T47D (cell line): ENCODE data around the gene EIPR1.
"Not testable (repeated sequence)": the region's sequence is repeated elsewhere in the genome, so short reads cannot be mapped to it uniquely, and the experiment has no call there.

ENCODE experiments used
- DNase-seq, 2 experiments: peaks; one replicate each; pipeline versions ENCODE4 v3.0.0 to v3.0.0-alpha.2; 2011 to 2012; ENCODE audit warnings: low read depth in 1 of 2, low spot score in 1 of 2
- JUND ChIP-seq: IDR thresholded peaks from 2 replicates; pipeline ENCODE4 v1.6.1; 2012; ENCODE audit warnings: low read depth
- in situ Hi-C: cut with HindIII; loops from 2 replicates; pipeline ENCODE4 v1.10.0; 2016; ENCODE audit warnings: low sequenced_read_pairs, low pct_unique_long_range_greater_than_20kb

EIPR1 gene

DNA sequence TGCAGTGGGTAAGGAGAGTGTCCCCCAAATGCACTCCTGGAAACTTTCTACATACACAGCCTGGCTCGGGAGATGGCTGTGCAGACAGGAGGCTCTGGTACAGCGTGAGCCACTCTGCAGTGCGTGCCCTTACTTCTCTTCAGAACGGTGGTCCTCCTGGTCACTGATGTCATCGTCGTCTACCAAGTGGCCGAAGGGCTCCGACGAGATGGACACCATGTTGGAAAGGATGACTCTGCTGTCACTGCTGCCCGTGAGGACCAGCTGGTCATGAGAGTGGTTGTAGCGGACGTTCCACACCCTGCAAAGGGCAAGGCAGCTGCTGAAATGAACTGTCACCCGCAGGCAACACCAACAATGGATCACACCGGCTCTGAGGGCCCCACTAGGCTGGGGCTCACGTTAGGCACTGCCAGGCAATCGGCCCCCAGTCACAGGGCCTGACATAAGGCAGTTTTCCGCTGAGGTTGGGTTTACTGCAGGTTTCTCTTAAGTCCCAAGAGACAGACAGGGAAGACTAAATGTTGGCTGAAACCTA lies 185.3 kb downstream of the EIPR1 start:
- DNase-seq: no peak
- in situ Hi-C loops: no loop called here
- no peak for TF ChIP-seq JUND

DNA sequence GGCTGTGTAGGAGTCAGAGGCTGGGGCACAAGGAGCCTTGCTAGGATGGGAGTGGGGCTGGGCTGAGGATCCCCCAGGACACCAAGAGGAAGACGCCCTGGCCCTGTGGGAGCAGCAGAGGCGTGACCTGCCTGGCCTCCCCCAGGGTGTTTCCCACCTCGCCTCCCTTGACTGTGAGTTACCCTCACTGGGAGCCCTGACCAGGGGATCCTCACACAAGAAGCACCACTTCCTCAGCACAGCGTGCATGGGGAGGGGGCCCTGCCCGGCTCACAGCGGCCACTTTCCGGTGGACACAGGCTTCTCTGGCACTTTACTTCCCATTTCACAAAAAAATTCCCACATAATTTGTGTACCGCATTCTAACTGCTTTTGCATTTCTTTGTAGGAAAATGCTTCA lies 187.7 kb downstream of the EIPR1 start:
- no peak for DNase-seq
- in situ Hi-C loops: no loop called here

DNA sequence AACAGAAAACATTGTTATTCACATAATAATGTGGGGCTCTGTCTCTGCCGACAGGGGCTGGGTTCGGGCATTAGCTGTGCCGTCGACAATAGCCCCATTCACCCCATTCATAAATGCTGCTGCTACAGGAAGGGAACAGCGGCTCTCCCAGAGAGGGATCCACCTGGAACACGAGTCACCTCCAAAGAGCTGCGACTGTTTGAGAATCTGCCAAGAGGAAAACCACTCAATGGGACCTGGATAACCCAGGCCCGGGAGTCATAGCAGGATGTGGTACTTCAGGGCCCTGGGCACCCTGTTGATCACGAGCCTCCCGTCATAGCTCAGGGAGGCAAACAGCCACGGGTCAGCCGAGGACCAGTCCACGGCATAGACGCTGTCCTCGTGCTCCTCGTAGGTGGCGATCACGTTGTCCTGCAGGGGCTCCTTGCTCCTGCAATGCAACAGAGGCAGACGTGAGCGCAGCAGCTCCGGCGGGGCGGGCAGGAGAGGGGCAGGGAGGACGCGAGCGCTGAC lies 188.5 kb downstream of the EIPR1 start:
- TF ChIP-seq JUND: no peak
- in situ Hi-C loops: no loop called here
- DNase-seq: no peak

More for the DNA sequence above, 187.7 kb downstream of the EIPR1 start:
- TF ChIP-seq JUND: no peak

DNA sequence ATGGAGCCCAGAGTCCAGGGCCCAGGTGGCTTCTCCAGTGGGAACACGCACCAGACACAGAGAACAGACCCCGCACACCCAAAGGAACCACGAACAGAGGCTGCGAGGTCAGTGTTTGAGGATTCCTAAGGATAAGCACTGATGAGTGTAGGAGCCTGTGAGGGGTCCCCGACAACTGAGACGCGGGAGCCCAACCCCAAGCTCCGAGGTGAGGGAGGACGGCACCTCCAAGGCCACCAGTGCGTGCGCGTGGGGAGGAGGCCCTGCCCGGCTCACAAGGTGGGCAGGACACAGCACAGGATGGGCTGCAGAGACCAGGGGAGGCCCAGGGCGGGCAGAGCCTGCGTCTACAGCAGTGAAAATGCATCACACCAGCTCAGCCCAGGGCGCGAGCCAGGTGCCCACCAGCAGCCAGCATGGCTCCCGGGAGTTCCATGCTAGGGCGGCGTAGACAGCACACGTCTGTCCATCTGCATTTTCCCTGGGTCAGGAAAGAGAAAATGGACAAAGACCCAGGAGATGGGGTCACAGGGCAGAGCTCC lies 189.1 kb downstream of the EIPR1 start:
- in situ Hi-C loops: no loop called here
- no peak for DNase-seq
- TF ChIP-seq JUND: no peak

DNA sequence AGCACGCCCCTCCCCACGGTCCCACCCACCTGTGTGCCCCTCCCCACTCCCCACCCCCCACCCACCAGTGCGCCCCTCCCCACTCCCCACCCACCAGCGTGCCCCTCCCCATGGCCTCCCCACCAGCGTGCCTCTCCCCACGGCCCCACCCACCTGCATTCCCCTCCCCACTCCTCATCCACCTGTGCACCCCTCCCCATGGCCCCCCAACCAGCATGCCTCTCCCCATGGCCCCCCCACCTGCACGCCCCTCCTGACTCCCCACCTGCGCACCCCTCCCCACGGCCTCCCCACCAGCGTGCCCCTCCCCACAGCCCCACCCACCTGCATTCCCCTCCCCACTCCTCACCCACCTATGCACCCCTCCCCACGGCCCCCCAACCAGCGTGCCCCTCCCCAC lies 190.2 kb downstream of the EIPR1 start:
- in situ Hi-C loops: no loop called here
- no peak for DNase-seq
- no peak for TF ChIP-seq JUND

DNA sequence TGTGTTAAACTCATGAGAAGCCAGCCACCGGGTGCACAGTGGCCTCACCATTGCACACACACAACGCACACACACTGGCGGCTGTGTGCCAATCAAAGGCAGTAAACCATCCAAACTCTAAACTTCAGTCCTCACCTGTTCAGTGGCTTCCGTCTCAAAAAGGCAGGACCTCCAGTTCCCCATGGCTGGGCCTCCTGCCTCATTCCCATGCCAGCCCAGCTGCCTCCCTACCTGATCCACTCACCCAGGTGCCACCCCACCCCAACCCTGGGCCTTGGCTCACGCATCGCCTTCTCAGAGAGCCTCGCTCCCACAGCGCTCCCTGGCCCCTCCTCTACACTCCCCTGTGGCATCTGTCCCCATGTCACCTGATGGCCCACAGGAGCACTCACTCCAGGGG lies 190.9 kb downstream of the EIPR1 start:
- in situ Hi-C loops: no loop called here
- no peak for TF ChIP-seq JUND
- no peak for DNase-seq

DNA sequence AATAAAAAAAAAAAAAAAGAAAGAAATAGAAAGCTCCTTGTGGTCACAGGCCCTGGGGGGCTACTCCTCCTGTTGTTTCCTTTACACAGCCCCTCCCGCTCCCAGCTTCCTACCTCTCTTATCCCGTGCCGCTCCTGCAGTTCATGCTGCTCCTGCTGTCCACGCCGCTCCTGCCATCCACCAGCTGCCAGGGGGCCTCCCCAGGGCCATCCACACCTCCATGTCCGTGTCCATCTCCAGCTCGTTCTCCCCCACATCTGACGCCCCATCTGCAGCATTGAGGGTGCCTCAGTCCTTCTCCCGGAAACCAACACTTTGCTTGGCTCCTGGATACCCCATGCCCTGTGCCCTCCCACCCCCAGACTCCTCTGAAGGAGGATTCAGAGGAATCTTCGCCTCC lies 191.7 kb downstream of the EIPR1 start:
- in situ Hi-C loops: no loop called here
- no peak for TF ChIP-seq JUND
- DNase-seq: no peak

DNA sequence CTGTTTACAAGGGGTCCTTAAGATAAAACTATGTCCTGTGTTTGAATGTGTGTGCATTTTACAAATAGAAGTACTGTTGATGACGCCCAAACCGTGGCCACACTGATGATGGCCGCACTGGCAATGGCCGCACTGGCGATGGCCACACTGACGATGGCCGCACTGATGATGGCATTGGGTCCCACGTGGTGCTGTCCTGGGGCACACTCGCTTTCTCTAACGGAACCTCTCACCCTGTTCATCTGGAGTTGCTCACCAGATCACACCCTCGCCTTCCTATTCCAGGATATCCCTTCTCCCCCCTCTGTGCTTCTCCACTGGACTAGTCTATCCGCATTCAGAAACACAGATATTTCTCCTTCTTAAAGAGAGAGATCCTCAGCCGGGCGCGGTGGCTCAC lies 192.4 kb downstream of the EIPR1 start:
- no peak for TF ChIP-seq JUND
- in situ Hi-C loops: no loop called here
- DNase-seq: no peak

DNA sequence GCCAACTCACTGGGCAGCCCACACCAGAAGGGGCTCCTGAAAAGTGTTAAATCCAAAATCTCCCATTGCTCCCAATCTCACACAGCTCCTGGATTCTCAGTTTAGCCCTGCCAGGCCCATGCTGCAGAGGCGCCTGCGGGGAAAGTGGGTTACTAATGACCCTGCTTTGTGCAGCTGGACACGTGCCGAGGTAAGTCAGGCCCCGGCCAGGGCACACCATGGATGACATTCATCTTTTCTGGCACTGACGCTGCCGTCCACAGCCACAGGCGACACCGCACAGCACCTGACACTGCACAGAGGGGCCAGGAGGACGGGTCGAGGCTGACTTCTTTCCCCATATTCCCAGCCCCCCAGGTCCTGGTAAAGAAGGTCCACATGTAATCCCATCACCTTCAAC lies 193.5 kb downstream of the EIPR1 start:
- in situ Hi-C loops: no loop called here
- TF ChIP-seq JUND: no peak
- no peak for DNase-seq

DNA sequence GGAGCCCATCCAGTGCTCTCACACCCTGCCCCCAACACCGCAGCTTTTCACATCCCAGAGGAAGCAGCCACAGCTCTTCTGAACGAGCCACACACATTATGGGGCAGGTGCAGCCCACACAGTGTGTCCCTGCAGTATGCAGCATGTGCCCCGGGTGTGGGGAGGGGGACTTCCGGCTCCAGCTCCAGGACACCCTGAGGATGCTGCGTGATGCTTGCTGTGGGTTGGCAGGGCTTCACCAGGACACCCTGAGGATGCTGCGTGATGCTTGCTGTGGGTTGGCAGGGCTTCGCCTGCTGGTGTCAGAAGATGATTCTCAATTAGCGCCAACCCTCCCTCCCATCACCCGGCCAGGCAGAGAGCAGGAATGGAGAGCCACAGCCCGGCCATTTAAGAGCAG lies 193.9 kb downstream of the EIPR1 start:
- no peak for DNase-seq
- no peak for TF ChIP-seq JUND
- in situ Hi-C loops: no loop called here

DNA sequence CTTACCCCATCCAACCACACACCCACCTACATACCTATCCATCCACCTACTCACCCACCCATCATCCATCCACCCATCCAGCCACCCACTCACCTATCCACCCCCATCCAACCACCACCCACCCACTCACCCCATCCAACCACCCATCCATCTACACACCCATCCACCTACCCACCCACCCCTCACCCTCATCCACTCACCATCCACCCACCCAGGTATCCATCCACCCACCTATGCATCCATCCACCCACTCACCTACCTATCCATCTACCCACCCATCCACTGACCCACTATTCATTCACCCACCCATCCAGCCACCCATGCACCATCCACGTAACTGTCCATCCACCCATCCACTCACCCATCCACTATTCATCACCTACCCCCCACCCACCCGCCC lies 194.8 kb downstream of the EIPR1 start:
- in situ Hi-C loops: no loop called here
- DNase-seq: no peak
- TF ChIP-seq JUND: no peak

DNA sequence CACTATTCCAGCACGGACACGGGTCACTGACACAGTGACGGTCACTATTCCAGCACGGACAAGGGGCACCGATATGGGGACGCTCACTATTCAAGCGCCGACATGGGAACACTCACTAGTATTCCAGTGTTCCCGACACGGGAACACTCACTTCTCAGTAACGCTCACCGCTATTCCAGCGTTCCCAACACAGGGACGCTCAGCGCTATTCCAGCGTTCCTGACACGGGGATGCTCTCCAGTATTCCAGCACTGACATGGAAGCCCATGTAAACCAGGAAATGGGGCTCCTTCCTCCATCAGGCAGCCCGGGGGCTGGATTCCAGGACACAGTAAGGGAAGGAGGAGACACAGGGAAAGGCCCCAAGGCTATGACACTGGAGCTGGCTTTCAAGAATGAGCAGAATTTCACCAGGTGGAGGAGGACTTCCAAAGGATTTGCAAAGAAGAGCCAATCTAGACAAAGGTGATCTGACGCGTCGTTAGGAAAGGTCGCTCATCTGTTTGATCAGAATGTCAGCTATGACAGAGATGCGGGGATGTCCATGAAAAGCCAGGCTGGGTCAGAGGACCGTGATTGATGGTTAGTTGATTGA lies 196.1 kb downstream of the EIPR1 start:
- in situ Hi-C loops: no loop called here
- no peak for TF ChIP-seq JUND
- no peak for DNase-seq

DNA sequence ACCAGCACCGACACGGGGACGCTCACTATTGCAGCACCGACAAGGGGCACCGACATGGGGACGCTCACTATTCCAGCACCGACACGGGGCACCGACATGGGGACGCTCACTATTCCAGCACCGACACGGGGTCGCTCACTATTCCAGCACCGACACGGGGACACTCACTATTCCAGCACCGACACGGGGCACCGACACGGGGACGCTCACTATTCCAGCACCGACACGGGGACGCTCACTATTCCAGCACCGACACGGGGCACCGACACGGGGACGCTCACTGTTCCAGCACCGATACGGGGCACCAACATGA lies 196.8 kb downstream of the EIPR1 start:
- in situ Hi-C loops, DNase-seq: not testable (repeated sequence)
